ENCODE measurements around the gene TMEM87B. TPM values are rescaled to one million over a fixed set of nuclear protein-coding genes. Genes with fewer than 3 reads are reported as not detected.

Gene TMEM87B
- total and polyA plus RNA-seq, 2 of the 4 experiments (the other 2 are of a cell fraction), result 6.3 to 12.5 TPM

DNA sequence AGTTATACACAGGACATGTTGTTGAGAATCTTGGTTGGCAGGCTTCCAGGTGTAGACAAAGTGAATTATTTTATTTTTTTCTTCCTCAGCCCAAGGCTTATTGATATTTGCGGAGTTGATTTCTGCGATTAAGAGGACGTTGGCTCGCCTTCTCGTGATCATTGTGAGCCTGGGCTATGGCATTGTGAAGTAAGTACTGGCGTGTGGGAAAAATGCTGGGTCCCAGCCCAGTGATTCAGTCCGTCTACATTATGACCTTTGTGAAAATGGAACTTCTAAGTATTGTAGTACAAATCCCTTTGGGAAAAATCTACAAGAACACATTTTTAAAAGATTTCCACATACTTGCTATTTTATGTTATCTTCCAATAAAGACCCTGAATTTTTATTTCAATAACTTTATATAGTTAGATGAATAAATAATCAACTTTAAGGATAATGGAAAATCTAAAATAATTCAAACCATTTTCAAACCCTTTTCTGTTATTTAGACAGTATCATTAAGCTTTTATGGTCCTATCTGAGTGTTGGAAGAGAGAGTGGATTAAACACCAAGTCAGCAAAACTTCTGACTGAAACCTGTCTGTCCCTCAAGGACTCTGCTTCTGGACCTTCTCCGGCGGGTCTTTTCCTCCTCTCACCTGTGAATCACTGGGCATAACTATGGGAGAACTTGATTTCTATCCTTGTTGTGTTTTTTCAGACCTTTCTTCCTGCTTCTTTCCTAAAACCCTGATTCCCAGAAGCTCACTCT is 31.0 kb downstream of the TMEM87B start:
- WGBS, 2 experiments (ENCODE audit: extremely low coverage in 2 of 2, insufficient read length in 1 of 2), result no CpG with 5 or more reads among the region's 9 CpGs
- no peak for ATAC-seq (ENCODE audit: low read depth)
- CTCF ChIA-PET, result no interaction called here

More for the DNA sequence above, 31.0 kb downstream of the TMEM87B start:
- no peak overlapping the region for H4K8ac ChIP-seq (ENCODE audit: low read depth in 2 of 2, low read length in 2 of 2)
- no peak overlapping the region for H3K56ac ChIP-seq (ENCODE audit: extremely low read depth, insufficient read depth, low read length)
- no peak overlapping the region for H3K4me2 ChIP-seq (ENCODE audit: low read depth, low read length)
- POLR2A ChIA-PET (ENCODE audit: unreplicated experiment), result no interaction called here
- TF ChIP-seq RCOR1 (IDR thresholded peaks at IDR 0.05; ENCODE audit: insufficient replicate concordance, low read length) (no peak), RFX5 (IDR thresholded peaks at IDR 0.05; ENCODE audit: low read depth, low read length) (no peak), BHLHE40 (IDR thresholded peaks at IDR 0.05; ENCODE audit: low read depth, low read length) (no peak), MAFK (IDR thresholded peaks at IDR 0.05; ENCODE audit: low read depth, low read length) (0 out of 2 replicates have a peak, but pooled peaks have one; percentile 36)
- H4K5ac ChIP-seq (ENCODE audit: low read depth, low read length), result no peak overlapping the region; the same call in 1 of the 2 replicates
- no peak overlapping the region for H2BK15ac ChIP-seq (ENCODE audit: low read depth, low read length)
- BruUV-seq (replicated peaks), result no TSS peak
- H3K9me1 ChIP-seq (ENCODE audit: insufficient read depth, low read length), result peaks cover 23% of the 10 kb centered on the region
- H3K14ac ChIP-seq (replicated peaks; ENCODE audit: low read depth, low read length), result no peak overlapping the region
- H3K9ac ChIP-seq (ENCODE audit: low read depth, low read length), result no peak overlapping the region
- intact Hi-C loops (cut with micrococcal nuclease), result no loop called here
- H2BK20ac ChIP-seq (ENCODE audit: low read depth, low read length), result no peak overlapping the region
- no peak overlapping the region for H2AFZ ChIP-seq (replicated peaks; ENCODE audit: low read length, poor library complexity)
- H3K4me1 ChIP-seq (ENCODE audit: control insufficient read depth, insufficient read depth, low read length), result peaks cover 8% of the 10 kb centered on the region
- H4K20me1 ChIP-seq (ENCODE audit: insufficient read depth, low read length), result no peaks in the 10 kb centered on the region
- H3K18ac ChIP-seq (ENCODE audit: low read depth, low read length), result no peak overlapping the region; the same call in 1 of the 2 replicates
- no peak overlapping the region for H4K91ac ChIP-seq (ENCODE audit: insufficient read depth, low read depth, low read length)
- dilution Hi-C loops (cut with HindIII; ENCODE audit: low sequenced_read_pairs, unreplicated experiment), result no loop called here
- H3K27ac ChIP-seq (ENCODE audit: insufficient read depth, low read length), result no peak overlapping the region; the same call in 1 of the 2 replicates
- H2BK120ac ChIP-seq (ENCODE audit: low read depth, low read length), result no peak overlapping the region
- no peak overlapping the region; the same call in 1 of the 2 replicates for H3K23ac ChIP-seq (ENCODE audit: low read depth, low read length)
- H2AK5ac ChIP-seq (ENCODE audit: low read depth, low read length), result no peak overlapping the region
- no peak overlapping the region for H3K4ac ChIP-seq (ENCODE audit: low read depth, low read length)
- H3K4me3 ChIP-seq (ENCODE audit: insufficient read depth, low read depth, low read length), result no peak overlapping the region
- in situ Hi-C loops (cut with MboI; ENCODE audit: low sequenced_read_pairs), result no loop called here
- DNase-seq, result no peak
- H3K27me3 ChIP-seq (ENCODE audit: control insufficient read depth, insufficient read depth, low read length), result no peaks in the 10 kb centered on the region
- H3K36me3 ChIP-seq (ENCODE audit: control insufficient read depth, insufficient read depth, low read length), result peaks cover 57% of the 10 kb centered on the region
- no peak overlapping the region for H2BK5ac ChIP-seq (ENCODE audit: low read depth, low read length, poor library complexity, severe bottlenecking)
- peaks cover 34 to 75% of the 10 kb centered on the region in 2 experiments for H3K79me1 ChIP-seq (ENCODE audit: low read depth in 1 of 2, low read length in 2 of 2)
- H3K9me3 ChIP-seq (ENCODE audit: control insufficient read depth, insufficient read depth, low read length), result no peaks in the 10 kb centered on the region
- no peak overlapping the region for H2AK9ac ChIP-seq (replicated peaks; ENCODE audit: low read depth, low read length, poor library complexity)

Measured in IMR-90 (cell line).